IMR-90 (cell line): ENCODE measurements around the gene DGKH. TPM values are rescaled to one million over a fixed set of nuclear protein-coding genes. Genes with fewer than 3 reads are reported as not detected.

Experiments
- ATAC-seq: fragments of 200-7000 bp; cut with Tn5 transposase; 2 replicates; pipeline ENCODE4 v1.9.1; 2020; ENCODE audit warnings: low read depth, mild to moderate bottlenecking, moderate library complexity
- BruUV-seq: library from RNA; stranded (reverse); fragments of 400-500 nt; replicated peaks from 2 replicates; lab custom pipeline; 2021; lab: Mats Ljungman, UMichigan
- CTCF ChIA-PET: fragments of 300-600 bp; formaldehyde crosslinking; extraction: SDS; loops from one replicate; lab custom pipeline; 2021; ENCODE audit warnings: antibody characterized with exemption; lab: Yijun Ruan, JAX
- POLR2A ChIA-PET: fragments of 300-600 bp; sonication (Branson Sonifier 250); formaldehyde crosslinking; loops from one replicate; lab custom pipeline; 2022; ENCODE audit warnings: antibody characterized with exemption; ENCODE audit not compliant: unreplicated experiment; lab: Charles Lee
- DNase-seq: peaks from one replicate; pipeline ENCODE4 v3.0.0; 2013
- H2AFZ ChIP-seq: replicated peaks from 2 replicates; pipeline ENCODE3; 2013; ENCODE audit warnings: low read length, mild to moderate bottlenecking; ENCODE audit not compliant: poor library complexity
- H2AK5ac ChIP-seq: 2 replicates; pipeline ENCODE4 v1.6.1; 2013; ENCODE audit warnings: low read depth, low read length, inconsistent platforms
- H2AK9ac ChIP-seq: replicated peaks from 2 replicates; pipeline ENCODE3; 2013; ENCODE audit warnings: mild to moderate bottlenecking, low read depth, low read length, moderate library complexity; ENCODE audit not compliant: poor library complexity
- H2BK120ac ChIP-seq: 2 replicates; pipeline ENCODE4 v1.6.1; 2013; ENCODE audit warnings: low read depth, low read length, inconsistent platforms
- H2BK15ac ChIP-seq: 3 replicates; pipeline ENCODE4 v1.6.1; 2013; ENCODE audit warnings: low read depth, low read length, inconsistent platforms
- H2BK20ac ChIP-seq: 2 replicates; pipeline ENCODE4 v1.6.1; 2013; ENCODE audit warnings: low read depth, mild to moderate bottlenecking, inconsistent platforms, low read length, moderate library complexity
- H2BK5ac ChIP-seq: 2 replicates; pipeline ENCODE4 v1.6.1; 2013; ENCODE audit warnings: mild to moderate bottlenecking, low read depth, low read length, inconsistent platforms; ENCODE audit not compliant: poor library complexity, severe bottlenecking
- H3K14ac ChIP-seq: replicated peaks from 2 replicates; pipeline ENCODE4 v1.6.1; 2013; ENCODE audit warnings: low read depth, low read length, inconsistent platforms
- H3K18ac ChIP-seq: 2 replicates; pipeline ENCODE4 v1.6.1; 2013; ENCODE audit warnings: low read depth, low read length, control low read depth
- H3K23ac ChIP-seq: 2 replicates; pipeline ENCODE4 v1.6.1; 2013; ENCODE audit warnings: low read depth, low read length, inconsistent platforms
- H3K27ac ChIP-seq: 2 replicates; pipeline ENCODE4 v1.5.1; 2013; ENCODE audit warnings: mild to moderate bottlenecking, control low read depth, low read length; ENCODE audit not compliant: insufficient read depth
- H3K27me3 ChIP-seq: 2 replicates; pipeline ENCODE4 v1.6.1; 2013; ENCODE audit warnings: low read length; ENCODE audit not compliant: control insufficient read depth, insufficient read depth
- H3K36me3 ChIP-seq: 2 replicates; pipeline ENCODE4 v1.6.1; 2013; ENCODE audit warnings: low read length, mixed read lengths; ENCODE audit not compliant: control insufficient read depth, insufficient read depth
- H3K4ac ChIP-seq: 2 replicates; pipeline ENCODE4 v1.6.1; 2013; ENCODE audit warnings: low read depth, low read length, inconsistent platforms
- H3K4me1 ChIP-seq: 2 replicates; pipeline ENCODE4 v1.6.1; 2013; ENCODE audit warnings: low read length, mixed read lengths; ENCODE audit not compliant: control insufficient read depth, insufficient read depth
- H3K4me2 ChIP-seq: 2 replicates; pipeline ENCODE4 v1.6.1; 2013; ENCODE audit warnings: low read depth, mild to moderate bottlenecking, control low read depth, low read length, moderate library complexity
- H3K4me3 ChIP-seq: 2 replicates; pipeline ENCODE4 v1.5.1; 2013; ENCODE audit warnings: low read depth, mild to moderate bottlenecking, control low read depth, low read length, moderate library complexity; ENCODE audit not compliant: insufficient read depth
- H3K56ac ChIP-seq: 2 replicates; pipeline ENCODE4 v1.6.1; 2013; ENCODE audit warnings: low read length, inconsistent platforms; ENCODE audit not compliant: insufficient read depth; ENCODE audit errors: extremely low read depth
- H3K79me1 ChIP-seq, 2 experiments: 2 replicates each; pipeline ENCODE4 v1.6.1; 2013; ENCODE audit warnings: low read length in 2 of 2, inconsistent platforms in 1 of 2, low read depth in 1 of 2
- H3K9ac ChIP-seq: 2 replicates; pipeline ENCODE4 v1.6.1; 2013; ENCODE audit warnings: low read depth, low read length, control low read depth
- H3K9me1 ChIP-seq: 2 replicates; pipeline ENCODE4 v1.6.1; 2013; ENCODE audit warnings: low read length, inconsistent platforms; ENCODE audit not compliant: insufficient read depth
- H3K9me3 ChIP-seq: 2 replicates; pipeline ENCODE4 v1.6.1; 2013; ENCODE audit warnings: low read length; ENCODE audit not compliant: control insufficient read depth, insufficient read depth
- H4K20me1 ChIP-seq: 2 replicates; pipeline ENCODE4 v1.6.1; 2013; ENCODE audit warnings: low read length, inconsistent platforms; ENCODE audit not compliant: insufficient read depth
- H4K5ac ChIP-seq: 2 replicates; pipeline ENCODE4 v1.6.1; 2013; ENCODE audit warnings: mild to moderate bottlenecking, low read depth, low read length, control low read depth
- H4K8ac ChIP-seq, 2 experiments: 2 replicates each; pipeline ENCODE4 v1.6.1; 2013; ENCODE audit warnings: low read depth in 2 of 2, low read length in 2 of 2, control low read depth in 1 of 2, inconsistent platforms in 1 of 2
- H4K91ac ChIP-seq: 2 replicates; pipeline ENCODE4 v1.6.1; 2013; ENCODE audit warnings: low read depth, low read length, inconsistent platforms; ENCODE audit not compliant: insufficient read depth
- BHLHE40 ChIP-seq: fragments of 150-350 bp; IDR thresholded peaks from 2 replicates; pipeline ENCODE4 v1.6.1; 2016; ENCODE audit warnings: mild to moderate bottlenecking, low read depth, low read length
- CEBPB ChIP-seq: IDR thresholded peaks from 2 replicates; pipeline ENCODE4 v1.6.1; 2012; ENCODE audit warnings: low read depth, low read length, improper control_type of control experiment
- CHD1 ChIP-seq: IDR thresholded peaks from 2 replicates; pipeline ENCODE4 v1.6.1; 2012; ENCODE audit warnings: low read depth, low read length, improper control_type of control experiment
- FOS ChIP-seq: fragments of 150-350 bp; IDR thresholded peaks from 2 replicates; pipeline ENCODE4 v1.6.1; 2016; ENCODE audit warnings: low read depth, low read length
- MAFK ChIP-seq: IDR thresholded peaks from 2 replicates; pipeline ENCODE4 v1.6.1; 2012; ENCODE audit warnings: low read depth, low read length, improper control_type of control experiment
- MAZ ChIP-seq: IDR thresholded peaks from 2 replicates; pipeline ENCODE4 v1.6.1; 2012; ENCODE audit warnings: low read depth, mild to moderate bottlenecking, low read length, improper control_type of control experiment, moderate library complexity, borderline replicate concordance
- MXI1 ChIP-seq: IDR thresholded peaks from 2 replicates; pipeline ENCODE4 v1.6.1; 2012; ENCODE audit warnings: low read depth, mild to moderate bottlenecking, low read length, moderate library complexity, borderline replicate concordance
- NFE2L2 ChIP-seq: fragments of 150-350 bp; IDR thresholded peaks from 2 replicates; pipeline ENCODE4 v1.6.1; 2016; ENCODE audit warnings: low read depth, mild to moderate bottlenecking, low read length
- POLR2A ChIP-seq: IDR thresholded peaks from 2 replicates; pipeline ENCODE4 v1.6.1; 2012; ENCODE audit warnings: mild to moderate bottlenecking, low read depth, low read length
- RAD21 ChIP-seq: IDR thresholded peaks from 2 replicates; pipeline ENCODE4 v1.6.1; 2012; ENCODE audit warnings: low read length, improper control_type of control experiment
- RCOR1 ChIP-seq: IDR thresholded peaks from 2 replicates; pipeline ENCODE4 v1.6.1; 2012; ENCODE audit warnings: mild to moderate bottlenecking, low read length, improper control_type of control experiment; ENCODE audit not compliant: insufficient replicate concordance
- RFX5 ChIP-seq: IDR thresholded peaks from 2 replicates; pipeline ENCODE4 v1.8.0; 2012; ENCODE audit warnings: low read depth, mild to moderate bottlenecking, low read length, moderate library complexity
- SMC3 ChIP-seq: fragments of 150-350 bp; IDR thresholded peaks from 2 replicates; pipeline ENCODE4 v1.6.1; 2016; ENCODE audit warnings: low read depth, mild to moderate bottlenecking, antibody characterized with exemption, low read length, moderate library complexity
- WGBS, 2 experiments: methylation state at CpG; one replicate each; pipeline versions ENCODE4 v1.1.5 to v1.1.7; 2013; ENCODE audit warnings: missing lambda C conversion rate in 2 of 2; ENCODE audit not compliant: insufficient read length in 1 of 2; ENCODE audit errors: extremely low coverage in 2 of 2; 5-methylcytosine and 5-hydroxymethylcytosine counted together
- dilution Hi-C: fragments of 300-500 bp; cut with HindIII; formaldehyde crosslinking; loops from one replicate; pipeline ENCODE4 v1.14.3; 2018; ENCODE audit warnings: low sequenced_read_pairs; ENCODE audit not compliant: unreplicated experiment
- in situ Hi-C: fragments of 300-500 bp; cut with MboI; formaldehyde crosslinking; loops from 3 replicates; pipeline ENCODE4 v1.14.3; 2019; ENCODE audit warnings: low sequenced_read_pairs, inconsistent platforms, mixed read lengths
- intact Hi-C: fragments of 100-400 bp; cut with micrococcal nuclease; formaldehyde crosslinking; loops from 2 replicates; pipeline ENCODE4 v1.10.0; 2022
- polyA plus RNA-seq, 3 experiments: library from polyadenylated mRNA; depleted of rRNA; stranded (reverse); fragments of >200 nt; gene quantifications; 2 replicates each; pipeline ENCODE4 v1.2.3, GENCODE V29; 2012; ENCODE audit warnings: low replicate concordance in 1 of 3
- total RNA-seq: library from RNA; depleted of rRNA; stranded (reverse); fragments of >200 nt; gene quantifications from 2 replicates; pipeline ENCODE4 v1.2.3, GENCODE V29; 2012
- TF ChIP-seq, protein P1 (sequence below): conservative IDR thresholded peaks from 2 replicates; pipeline ENCODE4 v1.5.1; 2012; ENCODE audit warnings: mild to moderate bottlenecking, low read depth, low read length, improper control_type of control experiment
- TF ChIP-seq, protein P2 (sequence below): fragments of 150-350 bp; IDR thresholded peaks from 2 replicates; pipeline ENCODE4 v1.6.1; 2017; ENCODE audit warnings: mild to moderate bottlenecking, antibody characterized with exemption, low read length, low read depth
- TF ChIP-seq, protein P3 (sequence below): fragments of 150-350 bp; IDR thresholded peaks from 2 replicates; pipeline ENCODE4 v1.6.1; 2016; ENCODE audit warnings: low read depth, mild to moderate bottlenecking, low read length, moderate library complexity, borderline replicate concordance

The DGKH gene
- total and polyA plus RNA-seq, 2 of the 4 experiments (the other 2 are of a cell fraction), result 2.0 to 13.4 TPM

DNA sequence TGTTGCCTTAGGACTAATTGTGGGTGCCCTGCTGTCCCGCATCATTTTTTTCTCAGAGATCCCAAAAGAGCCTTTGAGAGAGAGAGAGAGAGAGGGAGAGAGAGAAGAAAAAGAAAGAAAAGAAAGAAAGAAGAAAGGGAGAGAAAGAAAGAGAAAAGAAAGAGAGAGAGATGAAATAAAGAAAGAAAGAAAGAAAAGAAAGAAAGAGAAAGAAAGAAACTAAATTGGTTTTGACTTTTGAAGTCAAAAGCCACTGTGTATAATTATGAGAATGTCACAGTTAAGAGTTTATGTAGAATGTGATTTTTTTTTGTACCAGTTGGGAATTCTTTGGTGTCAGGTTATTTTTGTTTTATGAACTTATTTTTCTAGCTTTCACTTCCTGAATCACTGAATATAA is 180.1 kb downstream of the DGKH start:
- ChIA-PET CTCF (no interaction called here), POLR2A (no interaction called here)
- H2BK15ac ChIP-seq, result no peak overlapping the region
- H3K9me3 ChIP-seq, result no peaks in the 10 kb centered on the region
- no peaks in the 10 kb centered on the region for H3K79me1 ChIP-seq
- no peak overlapping the region for H2BK20ac ChIP-seq
- no peak for ATAC-seq
- DNase-seq, result no peak
- dilution Hi-C loops, result no loop called here
- WGBS, 2 experiments, result no CpG with 5 or more reads among the region's 1 CpG
- no peaks in the 10 kb centered on the region for H4K20me1 ChIP-seq
- H3K4me1 ChIP-seq, result peaks cover 3% of the 10 kb centered on the region; the same call in 1 of the 2 replicates
- H3K36me3 ChIP-seq, result peaks cover 5% of the 10 kb centered on the region
- intact Hi-C loops, result no loop called here
- no peak overlapping the region for H2AK9ac ChIP-seq
- H3K56ac ChIP-seq, result no peak overlapping the region
- H3K27ac ChIP-seq, result no peak overlapping the region
- no peak overlapping the region for H2BK5ac ChIP-seq
- no peak overlapping the region for H3K23ac ChIP-seq
- no peak overlapping the region for H4K91ac ChIP-seq
- in situ Hi-C loops, result no loop called here
- BruUV-seq, result no TSS peak
- H3K14ac ChIP-seq, result no peak overlapping the region
- H4K8ac ChIP-seq, result no peak overlapping the region
- H4K5ac ChIP-seq, result no peak overlapping the region
- H2BK120ac ChIP-seq, result no peak overlapping the region
- TF ChIP-seq BHLHE40 (no peak), MAFK (no peak), CEBPB (no peak), MXI1 (no peak), FOS (no peak), RFX5 (no peak), RAD21 (no peak), RCOR1 (no peak), NFE2L2 (no peak), POLR2A (no peak), MAZ (no peak), CHD1 (no peak), SMC3 (no peak)
- TF ChIP-seq, protein P1, sequence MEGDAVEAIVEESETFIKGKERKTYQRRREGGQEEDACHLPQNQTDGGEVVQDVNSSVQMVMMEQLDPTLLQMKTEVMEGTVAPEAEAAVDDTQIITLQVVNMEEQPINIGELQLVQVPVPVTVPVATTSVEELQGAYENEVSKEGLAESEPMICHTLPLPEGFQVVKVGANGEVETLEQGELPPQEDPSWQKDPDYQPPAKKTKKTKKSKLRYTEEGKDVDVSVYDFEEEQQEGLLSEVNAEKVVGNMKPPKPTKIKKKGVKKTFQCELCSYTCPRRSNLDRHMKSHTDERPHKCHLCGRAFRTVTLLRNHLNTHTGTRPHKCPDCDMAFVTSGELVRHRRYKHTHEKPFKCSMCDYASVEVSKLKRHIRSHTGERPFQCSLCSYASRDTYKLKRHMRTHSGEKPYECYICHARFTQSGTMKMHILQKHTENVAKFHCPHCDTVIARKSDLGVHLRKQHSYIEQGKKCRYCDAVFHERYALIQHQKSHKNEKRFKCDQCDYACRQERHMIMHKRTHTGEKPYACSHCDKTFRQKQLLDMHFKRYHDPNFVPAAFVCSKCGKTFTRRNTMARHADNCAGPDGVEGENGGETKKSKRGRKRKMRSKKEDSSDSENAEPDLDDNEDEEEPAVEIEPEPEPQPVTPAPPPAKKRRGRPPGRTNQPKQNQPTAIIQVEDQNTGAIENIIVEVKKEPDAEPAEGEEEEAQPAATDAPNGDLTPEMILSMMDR, result no peak
- TF ChIP-seq, protein P2, sequence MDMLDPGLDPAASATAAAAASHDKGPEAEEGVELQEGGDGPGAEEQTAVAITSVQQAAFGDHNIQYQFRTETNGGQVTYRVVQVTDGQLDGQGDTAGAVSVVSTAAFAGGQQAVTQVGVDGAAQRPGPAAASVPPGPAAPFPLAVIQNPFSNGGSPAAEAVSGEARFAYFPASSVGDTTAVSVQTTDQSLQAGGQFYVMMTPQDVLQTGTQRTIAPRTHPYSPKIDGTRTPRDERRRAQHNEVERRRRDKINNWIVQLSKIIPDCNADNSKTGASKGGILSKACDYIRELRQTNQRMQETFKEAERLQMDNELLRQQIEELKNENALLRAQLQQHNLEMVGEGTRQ, result no peak
- TF ChIP-seq, protein P3, sequence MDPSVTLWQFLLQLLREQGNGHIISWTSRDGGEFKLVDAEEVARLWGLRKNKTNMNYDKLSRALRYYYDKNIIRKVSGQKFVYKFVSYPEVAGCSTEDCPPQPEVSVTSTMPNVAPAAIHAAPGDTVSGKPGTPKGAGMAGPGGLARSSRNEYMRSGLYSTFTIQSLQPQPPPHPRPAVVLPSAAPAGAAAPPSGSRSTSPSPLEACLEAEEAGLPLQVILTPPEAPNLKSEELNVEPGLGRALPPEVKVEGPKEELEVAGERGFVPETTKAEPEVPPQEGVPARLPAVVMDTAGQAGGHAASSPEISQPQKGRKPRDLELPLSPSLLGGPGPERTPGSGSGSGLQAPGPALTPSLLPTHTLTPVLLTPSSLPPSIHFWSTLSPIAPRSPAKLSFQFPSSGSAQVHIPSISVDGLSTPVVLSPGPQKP, result no peak
- H3K9me1 ChIP-seq, result no peaks in the 10 kb centered on the region
- H3K4ac ChIP-seq, result no peak overlapping the region
- H3K4me2 ChIP-seq, result no peak overlapping the region
- H3K27me3 ChIP-seq, result no peaks in the 10 kb centered on the region
- no peak overlapping the region for H3K18ac ChIP-seq
- no peak overlapping the region for H2AK5ac ChIP-seq
- H3K4me3 ChIP-seq, result no peak overlapping the region
- H3K9ac ChIP-seq, result no peak overlapping the region
- no peak overlapping the region for H2AFZ ChIP-seq
